Activated CD4-positive, alpha-beta T cell treated with anti-CD3 and anti-CD28 coated beads, Interleukin-2, amount 10 ng/mL, durations not matched to agents 24 days and 14 days (primary cell): ENCODE results near the gene SLC7A10. TPM values are rescaled to one million over a fixed set of nuclear protein-coding genes. Genes with fewer than 3 reads are reported as not detected.

Experiments used
- DNase-seq: peaks from one replicate; pipeline ENCODE4 v3.0.0; 2022
- H3K27ac Mint-ChIP-seq: one replicate; pipeline ENCODE4 v1.8.0; 2022; ENCODE audit warnings: mild to moderate bottlenecking, mixed read lengths
- H3K27me3 Mint-ChIP-seq: one replicate; pipeline ENCODE4 v1.8.0; 2022; ENCODE audit warnings: mixed read lengths
- H3K36me3 Mint-ChIP-seq: one replicate; pipeline ENCODE4 v1.8.0; 2022; ENCODE audit warnings: low read depth, mild to moderate bottlenecking, mixed read lengths
- H3K4me1 Mint-ChIP-seq: one replicate; pipeline ENCODE4 v1.8.0; 2021; ENCODE audit warnings: mixed read lengths
- H3K4me3 Mint-ChIP-seq: one replicate; pipeline ENCODE4 v1.8.0; 2022; ENCODE audit warnings: mild to moderate bottlenecking, moderate library complexity, mixed read lengths
- H3K9me3 Mint-ChIP-seq: one replicate; pipeline ENCODE4 v1.8.0; 2021; ENCODE audit warnings: mixed read lengths
- intact Hi-C: fragments of 100-400 bp; cut with micrococcal nuclease; formaldehyde crosslinking; loops from one replicate; pipeline ENCODE4 v1.15.1; 2023
- total RNA-seq: library from RNA; stranded (reverse); gene quantifications from 2 replicates; pipeline ENCODE4 v1.2.3, GENCODE V29; 2022

Gene SLC7A10
- total RNA-seq, 1 donor from 2014 or later = not detected

- intact Hi-C loops = no loop called here
- no peak overlapping the region for H3K27ac Mint-ChIP-seq
- no peak overlapping the region for H3K4me3 Mint-ChIP-seq
- H3K27me3 Mint-ChIP-seq = no peaks in the 10 kb centered on the region
- no peaks in the 10 kb centered on the region for H3K36me3 Mint-ChIP-seq
- no peaks in the 10 kb centered on the region for H3K4me1 Mint-ChIP-seq
- no peak for DNase-seq
- no peaks in the 10 kb centered on the region for H3K9me3 Mint-ChIP-seq
These were observed 22.8 kb downstream of the SLC7A10 start for GRCh38 chr19:33202546-33203507.

- H3K27me3 Mint-ChIP-seq = no peaks in the 10 kb centered on the region
- intact Hi-C loops = no loop called here
- DNase-seq = no peak
- no peak overlapping the region for H3K4me3 Mint-ChIP-seq
- H3K9me3 Mint-ChIP-seq = no peaks in the 10 kb centered on the region
- no peaks in the 10 kb centered on the region for H3K36me3 Mint-ChIP-seq
- H3K27ac Mint-ChIP-seq = no peak overlapping the region
- H3K4me1 Mint-ChIP-seq = no peaks in the 10 kb centered on the region
These were observed 23.6 kb downstream of the SLC7A10 start for GRCh38 chr19:33201886-33202545.

- H3K9me3 Mint-ChIP-seq = no peaks in the 10 kb centered on the region
- no peak overlapping the region for H3K4me3 Mint-ChIP-seq
- peaks cover 4% of the 10 kb centered on the region for H3K27me3 Mint-ChIP-seq
- no peaks in the 10 kb centered on the region for H3K36me3 Mint-ChIP-seq
- no peaks in the 10 kb centered on the region for H3K4me1 Mint-ChIP-seq
- DNase-seq = no peak
- intact Hi-C loops = no loop called here
- H3K27ac Mint-ChIP-seq = no peak overlapping the region
These were observed 24.2 kb downstream of the SLC7A10 start for GRCh38 chr19:33201473-33201872.

- no peaks in the 10 kb centered on the region for H3K9me3 Mint-ChIP-seq
- no peaks in the 10 kb centered on the region for H3K36me3 Mint-ChIP-seq
- H3K4me1 Mint-ChIP-seq = no peaks in the 10 kb centered on the region
- intact Hi-C loops = no loop called here
- no peak overlapping the region for H3K27ac Mint-ChIP-seq
- DNase-seq = no peak
- H3K4me3 Mint-ChIP-seq = no peak overlapping the region
- peaks cover 13% of the 10 kb centered on the region for H3K27me3 Mint-ChIP-seq
These were observed 26.0 kb downstream of the SLC7A10 start for GRCh38 chr19:33199441-33200265.

- Mint-ChIP-seq H3K9me3 (no peaks in the 10 kb centered on the region), H3K27ac (no peak overlapping the region), H3K36me3 (no peaks in the 10 kb centered on the region)
These were observed 27.5 kb downstream of the SLC7A10 start for GRCh38 chr19:33198169-33198568.

GRCh38 chr19:33197591-33198000, 28.1 kb downstream of the SLC7A10 start:
- no peaks in the 10 kb centered on the region for H3K9me3 Mint-ChIP-seq
- peaks cover 25% of the 10 kb centered on the region for H3K27me3 Mint-ChIP-seq
- no peak overlapping the region for H3K27ac Mint-ChIP-seq
- no peaks in the 10 kb centered on the region for H3K36me3 Mint-ChIP-seq
- H3K4me3 Mint-ChIP-seq = no peak overlapping the region
- intact Hi-C loops = no loop called here
- no peak for DNase-seq
- H3K4me1 Mint-ChIP-seq = no peaks in the 10 kb centered on the region

More at GRCh38 chr19:33198169-33198568, 27.5 kb downstream of the SLC7A10 start:
- no peak for DNase-seq
- H3K4me3 Mint-ChIP-seq = no peak overlapping the region
- intact Hi-C loops = no loop called here
- peaks cover 19% of the 10 kb centered on the region for H3K27me3 Mint-ChIP-seq
- H3K4me1 Mint-ChIP-seq = no peaks in the 10 kb centered on the region

GRCh38 chr19:33196446-33197193, 29.0 kb downstream of the SLC7A10 start:
- peaks cover 35% of the 10 kb centered on the region for H3K27me3 Mint-ChIP-seq

GRCh38 chr19:33195645-33196347, 29.9 kb downstream of the SLC7A10 start:
- no peaks in the 10 kb centered on the region for H3K36me3 Mint-ChIP-seq
- H3K4me3 Mint-ChIP-seq = no peak overlapping the region
- intact Hi-C loops = no loop called here
- no peak overlapping the region for H3K27ac Mint-ChIP-seq
- H3K4me1 Mint-ChIP-seq = no peaks in the 10 kb centered on the region
- H3K9me3 Mint-ChIP-seq = no peaks in the 10 kb centered on the region
- H3K27me3 Mint-ChIP-seq = peaks cover 39% of the 10 kb centered on the region
- DNase-seq = no peak

More at GRCh38 chr19:33196446-33197193, 29.0 kb downstream of the SLC7A10 start:
- Mint-ChIP-seq H3K36me3 (no peaks in the 10 kb centered on the region), H3K4me3 (no peak overlapping the region), H3K9me3 (no peaks in the 10 kb centered on the region), H3K27ac (no peak overlapping the region), H3K4me1 (no peaks in the 10 kb centered on the region)
- intact Hi-C loops = no loop called here
- DNase-seq = no peak

- DNase-seq = no peak
- peaks cover 43% of the 10 kb centered on the region for H3K27me3 Mint-ChIP-seq
- H3K4me3 Mint-ChIP-seq = peak overlapping the region; percentile 40
- no peaks in the 10 kb centered on the region for H3K4me1 Mint-ChIP-seq
- no peaks in the 10 kb centered on the region for H3K36me3 Mint-ChIP-seq
- H3K9me3 Mint-ChIP-seq = no peaks in the 10 kb centered on the region
- intact Hi-C loops = no loop called here
- no peak overlapping the region for H3K27ac Mint-ChIP-seq
These were observed 30.6 kb downstream of the SLC7A10 start for GRCh38 chr19:33194886-33195644.

- H3K27ac Mint-ChIP-seq = no peak overlapping the region
- no peak overlapping the region for H3K4me3 Mint-ChIP-seq
- H3K27me3 Mint-ChIP-seq = peaks cover 43% of the 10 kb centered on the region
- intact Hi-C loops = no loop called here
- H3K4me1 Mint-ChIP-seq = no peaks in the 10 kb centered on the region
- H3K36me3 Mint-ChIP-seq = no peaks in the 10 kb centered on the region
- DNase-seq = no peak
- no peaks in the 10 kb centered on the region for H3K9me3 Mint-ChIP-seq
These were observed 31.1 kb downstream of the SLC7A10 start for GRCh38 chr19:33194532-33194885.

- H3K9me3 Mint-ChIP-seq = no peaks in the 10 kb centered on the region
- peaks cover 45% of the 10 kb centered on the region for H3K27me3 Mint-ChIP-seq
- peak within 1 kb of the TSS; percentile 40 for H3K4me3 Mint-ChIP-seq
These were observed 31.7 kb downstream of the SLC7A10 start, which contains the start of gene LRP3 for GRCh38 chr19:33193865-33194362. Gene LRP3 (plus strand): TSS chr19:33194330. CDS start chr19:33194786, 456 bp downstream.

GRCh38 chr19:33193269-33193864, 32.3 kb downstream of the SLC7A10 start:
- Mint-ChIP-seq H3K4me3 (peak overlapping the region; percentile 39), H3K4me1 (no peaks in the 10 kb centered on the region), H3K27me3 (peaks cover 45% of the 10 kb centered on the region), H3K36me3 (no peaks in the 10 kb centered on the region), H3K27ac (no peak overlapping the region), H3K9me3 (no peaks in the 10 kb centered on the region)
- no peak for DNase-seq
- intact Hi-C loops = no loop called here

More at GRCh38 chr19:33193865-33194362, 31.7 kb downstream of the SLC7A10 start, which contains the start of gene LRP3:
- intact Hi-C loops = no loop called here
- Mint-ChIP-seq H3K4me1 (no peaks in the 10 kb centered on the region), H3K36me3 (no peaks in the 10 kb centered on the region), H3K27ac (no peak within 1 kb of the TSS)
- no peak for DNase-seq
